ENCODE measurements around the gene PBX4.
"Not testable (repeated sequence)": the region's sequence is repeated elsewhere in the genome, so short reads cannot be mapped to it uniquely, and the experiment has no call there.

The PBX4 gene

DNA sequence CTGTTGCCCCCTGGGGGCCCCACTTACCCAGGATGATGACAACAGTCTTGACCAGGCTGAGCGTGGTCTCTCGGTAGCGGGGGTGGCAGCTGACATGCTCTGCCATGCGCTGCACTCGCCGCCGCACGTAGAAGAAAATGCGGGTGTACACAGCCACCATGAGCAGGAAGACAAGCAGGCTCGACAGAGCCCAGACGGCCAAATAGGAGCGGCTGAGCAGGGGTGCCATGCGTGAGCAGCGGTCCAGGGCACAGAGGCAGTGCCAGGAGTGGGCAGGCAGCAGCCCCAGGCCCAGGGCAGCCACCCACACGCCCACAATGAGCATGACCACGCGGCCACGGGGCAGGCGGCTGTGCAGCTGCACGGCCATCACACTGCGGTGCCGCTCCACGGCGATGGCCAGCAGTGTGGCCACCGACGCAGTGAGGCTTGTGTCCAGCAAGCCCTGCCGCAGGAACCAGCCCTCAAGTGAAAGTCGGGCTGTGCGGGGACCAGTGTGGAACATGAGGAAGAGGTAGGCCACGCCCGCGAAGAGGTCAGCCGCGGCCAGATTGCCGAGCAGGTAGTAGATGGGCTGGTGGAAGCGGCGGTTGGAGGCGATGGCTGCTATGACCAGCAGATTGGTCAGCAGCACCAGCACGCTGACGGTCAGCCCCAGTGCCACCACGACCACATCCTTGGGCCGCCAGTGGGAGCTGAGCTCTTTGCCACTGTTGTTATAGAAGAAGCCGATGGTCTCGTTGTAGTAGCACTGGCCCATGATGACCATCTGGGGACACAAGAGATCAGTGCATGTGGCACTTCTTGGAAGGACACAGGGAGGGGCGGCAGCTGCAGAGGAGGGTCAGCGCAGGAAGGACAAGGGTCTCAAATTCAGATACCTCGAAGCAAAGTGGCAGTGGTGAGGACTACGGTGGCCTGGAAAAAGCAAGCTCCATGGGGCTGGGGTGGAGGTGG, 8.3 kb upstream of the PBX4 start:
- no peak for DNase-seq

- no peak for DNase-seq
These were observed 5.6 kb upstream of the PBX4 start for GRCh38 chr19:19624032-19624570.

DNA sequence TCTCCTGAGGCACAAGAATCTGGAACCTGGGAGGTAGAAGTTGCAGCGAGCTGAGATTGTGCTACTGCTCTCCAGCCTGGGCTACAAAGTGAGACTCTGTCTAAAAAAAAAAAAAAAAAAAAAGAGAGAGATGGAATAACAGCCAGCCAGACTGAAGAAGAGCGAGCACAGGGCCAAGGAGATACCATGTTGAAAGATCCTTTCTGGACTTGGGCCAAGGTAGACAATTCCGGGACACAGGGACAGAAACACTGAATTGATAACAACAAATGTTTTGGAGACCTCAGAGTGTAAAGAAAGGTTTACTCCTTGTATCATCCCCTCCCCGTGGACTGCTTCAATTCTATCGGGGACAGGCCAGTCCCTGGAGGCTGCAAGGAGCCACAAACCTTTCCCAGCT, 4.9 kb upstream of the PBX4 start:
- DNase-seq: no peak

DNA sequence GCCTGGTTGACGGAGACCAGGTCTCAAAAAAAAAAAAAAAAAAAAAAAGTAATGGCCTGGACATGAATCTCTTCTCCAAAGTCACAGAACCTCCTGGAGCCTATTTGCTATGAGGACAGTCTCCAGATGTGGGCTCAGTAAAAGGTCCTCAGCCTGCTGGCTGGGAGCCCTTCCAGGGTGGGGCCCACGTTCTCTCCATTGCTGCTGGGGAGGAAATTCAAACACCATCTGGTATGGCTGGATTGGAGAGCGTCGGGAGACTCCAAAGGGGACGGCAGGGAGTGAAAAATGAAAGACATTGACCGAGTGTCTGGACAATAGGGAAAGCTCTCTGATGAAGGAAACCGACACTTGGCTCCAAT, 1.3 kb upstream of the PBX4 start:
- no peak for DNase-seq

GRCh38 chr19:19619181-19619848, 828 bp upstream of the PBX4 start:
- DNase-seq: no peak

GRCh38 chr19:19615086-19615485, 3.4 kb downstream of the PBX4 start:
- DNase-seq: peak; percentile 59

- DNase-seq: no peak
These were observed 5.0 kb downstream of the PBX4 start for GRCh38 chr19:19613506-19613905.

DNA sequence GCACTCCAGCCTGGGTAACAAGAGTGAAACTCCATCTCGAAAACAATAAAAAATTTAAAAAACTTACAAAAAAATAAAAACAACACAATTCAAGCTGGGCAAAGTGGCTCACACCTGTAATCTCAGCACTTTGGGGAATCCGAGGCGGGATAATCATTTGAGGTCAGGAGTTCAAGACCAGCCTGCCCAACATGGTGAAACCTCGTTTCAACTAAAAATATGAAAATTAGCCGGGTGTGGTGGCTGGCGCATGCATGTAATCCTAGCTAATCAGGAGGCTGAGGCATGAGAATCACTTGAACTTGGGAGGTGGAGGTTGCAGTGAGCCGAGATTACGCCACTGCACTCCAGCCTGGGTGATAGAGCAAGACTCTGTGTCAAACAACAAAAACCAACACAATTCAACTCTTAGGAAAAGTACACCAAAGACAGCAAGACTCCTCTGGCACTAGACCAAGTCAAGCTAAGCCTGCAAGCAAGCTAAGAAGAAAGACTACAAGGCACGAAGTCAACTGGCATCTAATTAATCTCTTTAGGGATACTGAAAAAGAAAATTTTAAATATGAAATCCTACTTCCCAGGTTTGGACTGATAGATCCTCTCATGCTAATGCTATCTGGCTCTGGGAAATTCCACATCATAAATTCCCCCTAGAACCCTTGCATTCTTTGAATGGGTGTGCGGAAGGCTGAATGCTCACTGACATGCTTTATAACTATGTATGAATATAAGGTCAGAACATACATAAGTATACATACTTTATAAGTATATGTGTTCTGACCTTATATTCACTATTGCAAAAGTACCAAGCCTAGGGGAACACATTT, 7.9 kb downstream of the PBX4 start:
- DNase-seq: no peak

GRCh38 chr19:19606686-19607085, 11.8 kb downstream of the PBX4 start:
- not testable (repeated sequence) for DNase-seq

DNA sequence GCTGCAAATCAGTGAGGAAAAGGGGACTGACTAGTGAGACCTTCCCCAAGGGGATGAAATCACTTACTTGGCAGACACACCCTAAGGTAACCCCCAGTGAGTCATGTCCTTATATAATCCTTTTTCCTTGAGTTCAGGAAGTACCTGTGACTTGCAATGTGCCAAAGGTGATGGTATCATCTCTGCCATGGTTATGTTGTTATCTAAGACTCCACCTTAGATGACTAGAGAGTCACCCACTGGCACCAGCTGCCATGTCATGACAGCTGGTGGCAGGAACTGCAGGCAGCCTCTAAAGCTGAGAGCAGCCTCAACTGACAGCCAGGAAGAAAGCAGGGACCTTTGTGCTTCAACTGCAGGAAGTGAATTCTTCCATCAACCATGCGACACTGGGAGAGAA, 12.5 kb downstream of the PBX4 start:
- peak; percentile 68 for DNase-seq

DNA sequence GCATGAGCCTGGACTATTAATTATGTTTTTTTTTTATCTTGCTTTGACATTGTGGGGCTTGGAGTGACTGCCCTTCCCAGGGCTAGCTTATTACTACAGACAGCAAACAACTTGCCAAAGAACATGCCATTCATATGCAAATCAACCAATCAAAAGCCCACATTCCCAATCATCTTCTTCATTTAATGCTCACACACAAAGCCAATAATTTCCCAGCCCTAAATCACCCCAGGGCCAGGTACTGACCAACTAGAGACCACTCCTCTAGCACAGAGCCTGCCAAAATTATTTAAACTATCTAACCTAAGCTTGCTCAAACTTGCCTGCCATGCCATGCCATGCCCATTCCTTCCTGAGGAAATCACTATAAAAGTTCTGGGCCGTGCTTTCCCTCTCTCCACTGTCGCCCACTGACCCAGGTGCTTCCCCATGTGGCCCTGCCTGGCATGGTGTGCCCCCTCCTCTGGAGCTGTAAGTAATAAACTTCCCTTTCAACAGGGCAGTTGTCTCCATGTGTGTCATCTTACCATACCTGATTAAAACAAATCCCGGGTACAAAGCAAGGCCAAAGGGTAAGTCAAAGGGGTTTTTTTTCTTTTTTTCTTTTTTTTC, 15.7 kb downstream of the PBX4 start:
- DNase-seq: no peak

- peak; percentile 27 for DNase-seq
These were observed 16.3 kb downstream of the PBX4 start for GRCh38 chr19:19602136-19602712.

- peak; percentile 36 for DNase-seq
These were observed 17.6 kb downstream of the PBX4 start for GRCh38 chr19:19600793-19601330.

DNA sequence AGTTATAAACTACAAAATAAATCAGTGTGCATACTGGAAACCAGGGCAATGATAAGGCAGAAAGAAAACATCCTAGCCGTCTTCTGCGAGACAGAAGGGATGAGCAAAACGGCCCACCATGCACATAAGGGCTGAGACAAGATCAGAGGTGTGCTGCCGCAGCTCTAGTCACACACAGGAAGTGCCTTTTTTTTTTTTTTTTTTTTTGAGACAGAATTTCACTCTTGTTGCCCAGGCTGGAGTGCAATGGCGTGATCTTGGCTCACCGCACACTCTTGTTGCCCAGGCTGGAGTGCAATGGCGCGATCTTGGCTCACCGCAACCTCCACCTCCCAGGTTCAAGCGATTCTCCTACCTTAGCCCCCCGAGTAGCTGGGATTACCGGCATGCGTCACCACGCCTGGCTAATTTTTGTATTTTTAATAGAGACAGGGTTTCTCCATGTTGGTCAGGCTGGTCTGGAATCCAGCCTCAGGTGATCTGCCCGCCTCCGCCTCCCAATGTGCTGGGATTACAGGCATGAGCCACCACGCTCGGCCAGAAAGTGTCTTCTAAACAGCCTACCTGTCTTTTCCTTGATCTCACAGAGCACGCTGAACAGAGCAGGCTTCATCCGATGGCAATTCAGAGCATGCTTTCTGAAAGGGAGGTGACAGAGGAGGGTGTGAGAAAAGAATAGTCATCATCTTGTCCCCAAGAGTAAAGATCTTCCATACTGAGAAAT, 19.6 kb downstream of the PBX4 start:
- peak; percentile 78 for DNase-seq

- DNase-seq: peak; percentile 92
These were observed 20.6 kb downstream of the PBX4 start for GRCh38 chr19:19597809-19598306.

DNA sequence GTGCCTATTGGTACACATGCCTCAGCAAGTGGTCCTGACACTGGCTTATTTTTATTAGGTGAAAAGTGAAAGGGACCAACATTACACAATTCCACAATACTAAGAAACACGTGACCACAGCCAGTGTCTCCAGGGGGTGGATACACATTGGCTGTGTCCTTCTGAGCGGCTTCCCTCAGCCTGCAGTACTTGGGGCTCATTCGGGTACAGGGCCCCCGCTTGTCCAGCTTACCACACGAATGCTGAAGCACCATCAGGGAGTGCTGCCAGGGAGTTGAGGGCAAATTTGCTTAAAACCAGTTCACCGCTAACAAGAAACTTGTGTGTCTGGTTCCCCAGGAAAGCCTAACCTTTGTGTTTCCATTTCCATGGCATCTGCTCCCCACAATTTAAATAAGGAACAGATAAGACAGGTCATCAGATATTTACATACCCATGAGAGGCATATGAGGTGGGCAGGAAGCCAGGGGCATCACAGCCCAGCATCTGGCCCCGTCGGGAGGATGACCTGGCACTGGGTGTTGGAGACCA, 23.3 kb downstream of the PBX4 start:
- no peak for DNase-seq

GRCh38 chr19:19594381-19594780, 24.1 kb downstream of the PBX4 start:
- DNase-seq: peak; percentile 32

- DNase-seq: no peak
These were observed 25.8 kb downstream of the PBX4 start for GRCh38 chr19:19592690-19593089.

DNA sequence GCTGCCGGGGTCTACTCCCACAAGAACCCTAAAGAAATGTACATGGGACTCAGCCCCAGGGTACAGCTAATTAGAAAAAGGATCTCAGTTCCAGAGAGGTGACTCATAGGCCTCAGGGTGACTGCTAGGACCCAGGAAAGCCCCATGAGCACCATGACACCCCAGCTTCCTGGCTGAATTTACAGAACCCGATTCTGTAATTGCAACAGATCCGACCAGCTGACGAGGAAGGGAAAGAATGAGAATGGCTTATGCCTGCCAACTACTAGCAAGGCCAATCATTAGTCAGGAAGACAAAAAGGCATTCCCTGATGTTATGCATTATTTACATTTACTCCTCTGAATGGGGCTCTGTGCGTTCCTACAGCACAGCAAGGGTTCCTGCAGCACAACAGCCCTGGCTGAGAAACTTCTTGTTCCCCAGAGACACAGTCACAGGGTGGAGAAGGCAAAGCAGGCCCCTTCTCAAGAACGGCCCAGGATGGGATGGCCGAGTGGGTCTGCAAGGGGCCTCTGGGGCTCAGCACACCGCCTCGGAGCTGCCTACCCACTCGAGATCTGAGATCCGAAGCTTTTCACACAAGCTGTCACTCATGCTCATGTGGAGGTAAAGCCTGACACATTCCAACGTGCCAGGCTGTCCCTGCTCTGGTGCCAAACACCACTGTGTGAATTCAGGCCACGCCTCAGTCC, 27.2 kb downstream of the PBX4 start:
- peak; percentile 91 for DNase-seq

DNA sequence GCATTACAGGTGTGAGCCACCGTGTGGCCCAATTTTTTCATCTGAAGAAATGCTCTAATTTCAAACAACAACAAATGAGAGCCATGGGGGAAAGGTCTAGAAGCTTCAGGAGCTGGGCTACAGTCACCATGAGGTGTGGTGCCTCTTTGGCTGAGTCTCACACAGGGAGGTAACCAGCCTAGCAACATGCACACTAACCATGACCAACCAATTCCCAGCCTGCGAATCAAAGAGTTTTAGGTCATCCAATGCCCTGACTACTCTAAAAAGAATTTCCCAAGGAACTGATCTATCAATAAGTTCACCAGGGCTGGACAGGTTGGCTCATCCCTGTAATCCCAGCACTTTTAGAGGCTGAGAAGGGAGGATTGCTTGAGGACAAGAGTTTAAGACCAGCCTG, 29.9 kb downstream of the PBX4 start:
- DNase-seq: no peak

Measured in activated CD4-positive, alpha-beta T cell treated with anti-CD3 and anti-CD28 coated beads, Interleukin-2, Interleukin-6, amounts not matched to agents 100 ng/mL and 50 ng/mL, durations not matched to agents 16 hours and 8 hours (primary cell).